Kidney epithelial cell (primary cell): ENCODE data around the gene ZMYND11. TPM values are rescaled to one million over a fixed set of nuclear protein-coding genes. Genes with fewer than 3 reads are reported as not detected.

ENCODE experiments used
- DNase-seq: peaks from one replicate; pipeline ENCODE4 v3.0.0-alpha.2; 2010; ENCODE audit warnings: low read depth
- H3K27me3 ChIP-seq: 2 replicates; pipeline ENCODE4 v1.6.0; 2011; ENCODE audit warnings: low read length; ENCODE audit not compliant: control insufficient read depth, insufficient read depth
- H3K36me3 ChIP-seq: 2 replicates; pipeline ENCODE4 v1.5.1; 2011; ENCODE audit warnings: low read length; ENCODE audit not compliant: control insufficient read depth, insufficient read depth
- H3K4me3 ChIP-seq: 2 replicates; pipeline ENCODE4 v1.5.1; 2011; ENCODE audit warnings: low read depth, mild to moderate bottlenecking, control low read depth, low read length
- CTCF ChIP-seq: IDR thresholded peaks from 2 replicates; pipeline ENCODE4 v1.5.1; 2011; ENCODE audit warnings: mild to moderate bottlenecking, moderate library complexity, low read length, control low read depth, inconsistent platforms; ENCODE audit not compliant: insufficient read depth, poor library complexity, severe bottlenecking
- total RNA-seq: library from RNA; depleted of rRNA; stranded (reverse); fragments of >200 nt; gene quantifications from 2 replicates; pipeline ENCODE4 v1.2.3, GENCODE V29; 2015

The ZMYND11 gene
- total RNA-seq, 1 donor from 2014 or later: 60.0 TPM

DNA sequence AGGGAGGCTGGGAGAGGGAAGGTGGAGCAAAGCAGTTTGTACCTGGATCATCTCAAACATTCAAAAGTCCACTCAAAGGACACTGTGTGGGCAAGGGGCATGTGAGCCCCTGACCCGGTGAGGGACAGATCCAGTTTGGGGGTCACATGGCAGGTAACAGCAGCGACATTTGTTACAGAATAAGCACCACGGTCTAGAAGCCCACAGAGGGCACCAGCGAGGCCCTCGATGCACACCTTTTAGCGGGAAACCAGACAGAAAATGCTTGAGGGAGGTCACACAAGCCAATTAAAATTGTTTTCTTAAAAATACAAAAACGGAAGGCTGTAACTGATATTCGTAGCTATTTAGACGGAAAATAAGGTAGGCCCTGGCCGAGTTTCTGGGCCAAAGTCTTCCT, 144.4 kb downstream of the ZMYND11 start:
- no peak for TF ChIP-seq CTCF
- H3K36me3 ChIP-seq: peaks cover 4% of the 10 kb centered on the region
- no peaks in the 10 kb centered on the region for H3K27me3 ChIP-seq
- DNase-seq: no peak
- H3K4me3 ChIP-seq: no peak overlapping the region

GRCh38 chr10:282294-283139, 147.3 kb downstream of the ZMYND11 start:
- Histone ChIP-seq H3K27me3 (no peaks in the 10 kb centered on the region), H3K36me3 (peaks cover 4% of the 10 kb centered on the region), H3K4me3 (no peak overlapping the region)
- no peak for TF ChIP-seq CTCF
- no peak for DNase-seq

- TF ChIP-seq CTCF: no peak
- Histone ChIP-seq H3K27me3 (no peaks in the 10 kb centered on the region), H3K36me3 (peaks cover 4% of the 10 kb centered on the region), H3K4me3 (no peak overlapping the region)
- DNase-seq: no peak
These were observed 147.9 kb downstream of the ZMYND11 start for GRCh38 chr10:283140-283479.

DNA sequence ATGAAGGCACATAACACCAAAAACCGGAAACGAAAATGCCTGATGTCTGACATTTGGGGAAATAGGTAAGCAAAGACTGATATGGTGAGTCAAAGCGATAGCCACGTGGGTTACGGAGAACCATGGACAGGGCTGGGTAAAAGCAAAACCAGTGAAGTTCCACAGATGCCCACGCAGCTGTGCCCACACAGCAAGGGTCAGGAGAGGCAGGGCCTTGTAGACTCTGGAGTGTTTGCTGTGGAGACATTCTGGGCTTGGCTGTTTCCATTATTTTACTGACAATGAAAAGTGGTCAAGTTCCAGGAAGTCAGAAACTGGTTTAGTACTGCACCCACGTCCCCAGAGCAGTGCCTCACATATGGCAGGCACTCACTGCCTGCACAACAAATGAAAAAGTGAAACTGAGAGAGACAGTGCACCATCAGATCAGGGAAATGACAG, 148.7 kb downstream of the ZMYND11 start:
- Histone ChIP-seq H3K27me3 (no peaks in the 10 kb centered on the region), H3K36me3 (peaks cover 4% of the 10 kb centered on the region), H3K4me3 (no peak overlapping the region)
- no peak for TF ChIP-seq CTCF
- DNase-seq: no peak

GRCh38 chr10:285216-285615, 150.0 kb downstream of the ZMYND11 start:
- Histone ChIP-seq H3K27me3 (no peaks in the 10 kb centered on the region), H3K36me3 (peaks cover 4% of the 10 kb centered on the region), H3K4me3 (no peak overlapping the region)
- DNase-seq: no peak
- no peak for TF ChIP-seq CTCF
